H9 (cell line): ENCODE results near the gene KLC1. TPM values are rescaled to one million over a fixed set of nuclear protein-coding genes. Genes with fewer than 3 reads are reported as not detected.

Source experiments
- DNase-seq: peaks from one replicate; pipeline ENCODE4 v3.0.0-alpha.2; 2017
- H2AFZ ChIP-seq: one replicate; pipeline ENCODE4 v1.6.1; 2013; ENCODE audit warnings: mild to moderate bottlenecking, low read length, control low read depth, moderate library complexity
- H2AK5ac ChIP-seq: 2 replicates; pipeline ENCODE4 v1.6.1; 2013; ENCODE audit warnings: low read length, control low read depth, mixed read lengths; ENCODE audit not compliant: insufficient read length
- H2BK120ac ChIP-seq: one replicate; pipeline ENCODE4 v1.6.1; 2013; ENCODE audit warnings: low read depth, mild to moderate bottlenecking, low read length, control low read depth, inconsistent platforms; ENCODE audit not compliant: poor library complexity, severe bottlenecking
- H2BK12ac ChIP-seq: 2 replicates; pipeline ENCODE4 v1.6.1; 2013; ENCODE audit warnings: low read length, control low read depth, mixed read lengths, low read depth; ENCODE audit not compliant: insufficient read length
- H2BK15ac ChIP-seq: 2 replicates; pipeline ENCODE4 v1.6.1; 2013; ENCODE audit warnings: low read depth, low read length, control low read depth
- H2BK20ac ChIP-seq: one replicate; pipeline ENCODE4 v1.6.1; 2013; ENCODE audit warnings: low read depth, mild to moderate bottlenecking, low read length, control low read depth, inconsistent platforms; ENCODE audit not compliant: poor library complexity, severe bottlenecking
- H2BK5ac ChIP-seq: 2 replicates; pipeline ENCODE4 v1.6.1; 2013; ENCODE audit warnings: low read length, control low read depth, mixed read lengths; ENCODE audit not compliant: insufficient read length
- H3K14ac ChIP-seq: 2 replicates; pipeline ENCODE4 v1.6.1; 2013; ENCODE audit warnings: low read length, control low read depth; ENCODE audit not compliant: insufficient read depth
- H3K18ac ChIP-seq: 2 replicates; pipeline ENCODE4 v1.6.1; 2013; ENCODE audit warnings: low read depth, mild to moderate bottlenecking, mixed read lengths, low read length, control low read depth; ENCODE audit not compliant: insufficient read length
- H3K23ac ChIP-seq: 2 replicates; pipeline ENCODE4 v1.6.1; 2013; ENCODE audit warnings: low read length, control low read depth, mixed read lengths, low read depth; ENCODE audit not compliant: insufficient read length
- H3K23me2 ChIP-seq: 2 replicates; pipeline ENCODE4 v1.6.1; 2013; ENCODE audit warnings: low read depth, mild to moderate bottlenecking, mixed read lengths, low read length, control low read depth; ENCODE audit not compliant: insufficient read length, poor library complexity, severe bottlenecking
- H3K27ac ChIP-seq: 2 replicates; pipeline ENCODE4 v1.5.1; 2013; ENCODE audit warnings: low read length, control low read depth, mixed read lengths, low read depth; ENCODE audit not compliant: insufficient read length
- H3K27me3 ChIP-seq: 2 replicates; pipeline ENCODE4 v1.6.1; 2013; ENCODE audit warnings: low read length, control low read depth, inconsistent platforms; ENCODE audit not compliant: insufficient read depth
- H3K4ac ChIP-seq: 2 replicates; pipeline ENCODE4 v1.6.1; 2013; ENCODE audit warnings: low read depth, mild to moderate bottlenecking, control low read depth, inconsistent platforms, low read length, moderate library complexity
- H3K4me1 ChIP-seq: 2 replicates; pipeline ENCODE4 v1.6.1; 2013; ENCODE audit warnings: low read length, control low read depth, inconsistent platforms; ENCODE audit not compliant: insufficient read depth
- H3K4me2 ChIP-seq: 2 replicates; pipeline ENCODE4 v1.6.1; 2013; ENCODE audit warnings: low read length, control low read depth, mixed read lengths; ENCODE audit not compliant: insufficient read length, insufficient read depth
- H3K56ac ChIP-seq: 2 replicates; pipeline ENCODE4 v1.6.1; 2013; ENCODE audit warnings: low read depth, mild to moderate bottlenecking, mixed read lengths, low read length, control low read depth; ENCODE audit not compliant: insufficient read length
- H3K79me1 ChIP-seq: 2 replicates; pipeline ENCODE4 v1.6.1; 2013; ENCODE audit warnings: low read depth, mild to moderate bottlenecking, moderate library complexity, low read length, control low read depth, inconsistent platforms; ENCODE audit not compliant: insufficient read depth, poor library complexity, severe bottlenecking
- H3K79me2 ChIP-seq: 2 replicates; pipeline ENCODE4 v1.6.1; 2013; ENCODE audit warnings: low read length, control low read depth, inconsistent platforms; ENCODE audit not compliant: insufficient read depth
- H3K9ac ChIP-seq: 2 replicates; pipeline ENCODE4 v1.6.1; 2013; ENCODE audit warnings: low read length, control low read depth, mixed read lengths; ENCODE audit not compliant: insufficient read length; ENCODE audit errors: extremely low read depth
- H3K9me3 ChIP-seq: one replicate; pipeline ENCODE4 v1.6.1; 2013; ENCODE audit warnings: low read depth, low read length, inconsistent platforms; ENCODE audit not compliant: control insufficient read depth
- H3T11ph ChIP-seq: one replicate; pipeline ENCODE4 v1.6.1; 2013; ENCODE audit warnings: mild to moderate bottlenecking, low read length, control low read depth, inconsistent platforms
- H4K20me1 ChIP-seq: one replicate; pipeline ENCODE4 v1.6.1; 2013; ENCODE audit not compliant: control insufficient read depth, insufficient read length, insufficient read depth
- H4K5ac ChIP-seq: 2 replicates; pipeline ENCODE4 v1.6.1; 2013; ENCODE audit warnings: low read depth, mild to moderate bottlenecking, mixed read lengths, low read length, control low read depth; ENCODE audit not compliant: insufficient read length
- H4K8ac ChIP-seq: replicated peaks from 2 replicates; pipeline ENCODE4 v1.6.1; 2013; ENCODE audit warnings: low read length, control low read depth, mixed read lengths, low read depth; ENCODE audit not compliant: insufficient read length
- H4K91ac ChIP-seq: 2 replicates; pipeline ENCODE4 v1.6.1; 2013; ENCODE audit warnings: low read depth, mild to moderate bottlenecking, moderate library complexity, mixed read lengths, low read length, control low read depth; ENCODE audit not compliant: insufficient read length
- H3K27ac Mint-ChIP-seq, 3 experiments: 2 replicates in 2 of 3; 3 replicates in 1 of 3; pipeline ENCODE4 v1.8.0; 2020 to 2021; ENCODE audit warnings: mixed read lengths in 3 of 3, mild to moderate bottlenecking in 1 of 3, moderate library complexity in 1 of 3
- H3K27me3 Mint-ChIP-seq: 2 replicates; pipeline ENCODE4 v1.8.0; 2021; ENCODE audit warnings: low read depth, mild to moderate bottlenecking, moderate library complexity, mixed read lengths
- H3K36me3 Mint-ChIP-seq, 3 experiments: 2 replicates in 2 of 3; 3 replicates in 1 of 3; pipeline ENCODE4 v1.8.0; 2020 to 2021; ENCODE audit warnings: low read depth in 3 of 3, mixed read lengths in 3 of 3; ENCODE audit not compliant: insufficient read depth in 1 of 3
- H3K4me1 Mint-ChIP-seq, 2 experiments: 2 replicates each; pipeline ENCODE4 v1.8.0; 2020; ENCODE audit warnings: mixed read lengths in 2 of 2
- H3K4me3 Mint-ChIP-seq, 2 experiments: 2 replicates in 1 of 2; 3 replicates in 1 of 2; pipeline ENCODE4 v1.8.0; 2020 to 2021; ENCODE audit warnings: mild to moderate bottlenecking in 2 of 2, mixed read lengths in 2 of 2, moderate library complexity in 1 of 2
- H3K9me3 Mint-ChIP-seq, 2 experiments: 2 replicates in 1 of 2; 3 replicates in 1 of 2; pipeline ENCODE4 v1.8.0; 2020; ENCODE audit warnings: mild to moderate bottlenecking in 2 of 2, mixed read lengths in 2 of 2, moderate library complexity in 1 of 2
- CTCF ChIP-seq: fragments of 200-600 bp; sonication (generic); conservative IDR thresholded peaks from 3 replicates; pipeline ENCODE4 v1.8.0; 2021; ENCODE audit warnings: antibody characterized with exemption, mild to moderate bottlenecking
- WGBS: extraction: QIAGEN DNeasy Blood & Tissue Kit; methylation state at CpG from one replicate; pipeline ENCODE4 v1.1.7; 2013; ENCODE audit warnings: missing lambda C conversion rate, low lambda C conversion rate, mixed read lengths; ENCODE audit not compliant: insufficient read length; ENCODE audit errors: extremely low coverage; 5-methylcytosine and 5-hydroxymethylcytosine counted together
- total RNA-seq: library from RNA; stranded (reverse); gene quantifications from 2 replicates; pipeline ENCODE4 v1.2.1, GENCODE V29; 2021

KLC1 gene
- total RNA-seq, 1 experiment from 2014 or later = 143 TPM

- TF ChIP-seq CTCF = no peak
- Histone ChIP-seq H3K56ac (no peak overlapping the region), H3K9me3 (no peaks in the 10 kb centered on the region), H2BK20ac (no peak overlapping the region), H2BK15ac (no peak overlapping the region), H2BK120ac (no peak overlapping the region), H3K79me2 (0 out of 2 replicates have a peak, but pooled peaks cover 2% of the 10 kb centered on the region), H3K27me3 (no peaks in the 10 kb centered on the region), H3K9ac (no peak overlapping the region), H2AFZ (no peak overlapping the region), H3T11ph (no peak overlapping the region), H3K23ac (no peak overlapping the region), H2BK12ac (no peak overlapping the region), H3K23me2 (no peaks in the 10 kb centered on the region), H4K5ac (no peak overlapping the region), H3K27ac (no peak overlapping the region), H3K14ac (no peak overlapping the region), H4K8ac (no peak overlapping the region), H3K4ac (no peak overlapping the region), H3K18ac (no peak overlapping the region), H3K4me1 (no peaks in the 10 kb centered on the region), H2BK5ac (no peak overlapping the region), H3K79me1 (no peaks in the 10 kb centered on the region), H2AK5ac (no peak overlapping the region), H4K20me1 (peaks cover 3% of the 10 kb centered on the region), H4K91ac (no peak overlapping the region), H3K4me2 (no peak overlapping the region)
- WGBS = 100% methylated on average over 5 of the region's 16 CpGs
- DNase-seq = no peak
- Mint-ChIP-seq H3K27ac (peak overlapping the region; percentile 46 to 83 (median 58); a peak in 5 of 7 replicates), H3K36me3 (peaks cover 2 to 69% (median 49%) of the 10 kb centered on the region in 3 experiments; a peak in 6 of 7 replicates), H3K4me3 (no peak overlapping the region), H3K27me3 (no peaks in the 10 kb centered on the region), H3K4me1 (no peaks in the 10 kb centered on the region; a peak in 2 of 4 replicates), H3K9me3 (no peaks in the 10 kb centered on the region)
These were observed 60.2 kb downstream of the KLC1 start for GRCh38 chr14:103688906-103689902.
